Mesenchymal stem cell (in vitro differentiated cells and primary cell): ENCODE measurements around the gene BICRA. TPM values are rescaled to one million over a fixed set of nuclear protein-coding genes. Genes with fewer than 3 reads are reported as not detected.

ENCODE experiments used
- DNase-seq: peaks from one replicate; pipeline ENCODE4 v3.0.0-alpha.2; 2013
- H2AFZ ChIP-seq: one replicate; pipeline ENCODE4 v1.6.1; 2013; ENCODE audit warnings: low read depth, mild to moderate bottlenecking, control low read depth, inconsistent platforms, low read length, moderate library complexity
- H2AK5ac ChIP-seq: 2 replicates; pipeline ENCODE4 v1.6.1; 2013; ENCODE audit warnings: low read length, moderate library complexity, mild to moderate bottlenecking, inconsistent platforms; ENCODE audit not compliant: severe bottlenecking
- H2BK120ac ChIP-seq: one replicate; pipeline ENCODE4 v1.6.1; 2013; ENCODE audit warnings: low read depth, mild to moderate bottlenecking, inconsistent platforms, low read length, moderate library complexity
- H2BK12ac ChIP-seq, 2 experiments: one replicate each; pipeline ENCODE4 v1.6.1; 2013; ENCODE audit warnings: inconsistent platforms in 2 of 2, low read length in 2 of 2, mild to moderate bottlenecking in 2 of 2, moderate library complexity in 2 of 2, control low read depth in 1 of 2
- H2BK15ac ChIP-seq: one replicate; pipeline ENCODE4 v1.6.1; 2013; ENCODE audit warnings: mild to moderate bottlenecking, low read depth, inconsistent platforms; ENCODE audit not compliant: poor library complexity, severe bottlenecking
- H2BK5ac ChIP-seq: 2 replicates; pipeline ENCODE4 v1.6.1; 2013; ENCODE audit warnings: low read depth, mild to moderate bottlenecking, low read length, control low read depth, inconsistent platforms; ENCODE audit not compliant: poor library complexity, severe bottlenecking
- H3K14ac ChIP-seq, 2 experiments: one replicate each; pipeline ENCODE4 v1.6.1; 2013; ENCODE audit warnings: inconsistent platforms in 2 of 2, low read length in 2 of 2, control low read depth in 1 of 2, mild to moderate bottlenecking in 1 of 2, moderate library complexity in 1 of 2
- H3K18ac ChIP-seq, 2 experiments: one replicate each; pipeline ENCODE4 v1.6.1; 2013; ENCODE audit warnings: inconsistent platforms in 2 of 2, low read length in 2 of 2, control low read depth in 1 of 2, low read depth in 1 of 2, mild to moderate bottlenecking in 1 of 2
- H3K23ac ChIP-seq, 2 experiments: one replicate each; pipeline ENCODE4 v1.6.1; 2013; ENCODE audit warnings: inconsistent platforms in 2 of 2, low read length in 2 of 2, mild to moderate bottlenecking in 2 of 2, moderate library complexity in 2 of 2, control low read depth in 1 of 2
- H3K27ac ChIP-seq: 2 replicates; pipeline ENCODE4 v1.5.1; 2013; ENCODE audit warnings: mild to moderate bottlenecking, moderate library complexity, low read length, control low read depth, inconsistent platforms; ENCODE audit not compliant: poor library complexity, severe bottlenecking
- H3K27me3 ChIP-seq, 2 experiments: 2 replicates each; pipeline versions ENCODE4 v1.6.1 to v1.7.0; 2013; ENCODE audit warnings: low read length in 2 of 2, mild to moderate bottlenecking in 2 of 2, moderate library complexity in 2 of 2, control low read depth in 1 of 2, inconsistent platforms in 1 of 2; ENCODE audit not compliant: control insufficient read depth in 1 of 2, insufficient read depth in 1 of 2
- H3K36me3 ChIP-seq, 2 experiments: 2 replicates each; pipeline versions ENCODE4 v1.6.1 to v1.7.0; 2013; ENCODE audit warnings: low read length in 2 of 2, control low read depth in 1 of 2, inconsistent platforms in 1 of 2, low read depth in 1 of 2, mild to moderate bottlenecking in 1 of 2; ENCODE audit not compliant: insufficient read depth in 2 of 2, control insufficient read depth in 1 of 2
- H3K4ac ChIP-seq, 2 experiments: one replicate each; pipeline ENCODE4 v1.6.1; 2013; ENCODE audit warnings: inconsistent platforms in 2 of 2, low read length in 2 of 2, mild to moderate bottlenecking in 2 of 2, moderate library complexity in 2 of 2, control low read depth in 1 of 2, low read depth in 1 of 2
- H3K4me1 ChIP-seq: 2 replicates; pipeline ENCODE4 v1.6.1; 2013; ENCODE audit warnings: low read depth, low read length, control low read depth; ENCODE audit not compliant: control insufficient read depth, insufficient read depth
- H3K4me2 ChIP-seq: 2 replicates; pipeline ENCODE4 v1.6.1; 2013; ENCODE audit warnings: low read length, mild to moderate bottlenecking, inconsistent platforms; ENCODE audit not compliant: poor library complexity, severe bottlenecking
- H3K4me3 ChIP-seq, 2 experiments: 2 replicates each; pipeline versions ENCODE4 v1.5.1 to v1.7.0; 2013; ENCODE audit warnings: low read length in 2 of 2, mild to moderate bottlenecking in 2 of 2, control low read depth in 1 of 2, low read depth in 1 of 2; ENCODE audit not compliant: insufficient read depth in 1 of 2
- H3K79me1 ChIP-seq: replicated peaks from 2 replicates; pipeline ENCODE4 v1.6.1; 2013; ENCODE audit warnings: mild to moderate bottlenecking, control low read depth, low read length, inconsistent platforms; ENCODE audit not compliant: poor library complexity, severe bottlenecking
- H3K9ac ChIP-seq: 2 replicates; pipeline ENCODE4 v1.7.0; 2013; ENCODE audit warnings: mild to moderate bottlenecking, low read length, moderate library complexity
- H3K9me3 ChIP-seq: 2 replicates; pipeline ENCODE4 v1.7.0; 2013; ENCODE audit warnings: mild to moderate bottlenecking, low read length; ENCODE audit not compliant: control insufficient read depth
- H4K8ac ChIP-seq: one replicate; pipeline ENCODE4 v1.6.1; 2013; ENCODE audit warnings: inconsistent platforms, mild to moderate bottlenecking, low read length, moderate library complexity
- H4K91ac ChIP-seq: one replicate; pipeline ENCODE4 v1.6.1; 2013; ENCODE audit warnings: mild to moderate bottlenecking, low read length, inconsistent platforms
- WGBS: methylation state at CpG from one replicate; pipeline ENCODE4 v1.1.7; 2013; ENCODE audit warnings: mixed read lengths; 5-methylcytosine and 5-hydroxymethylcytosine counted together
- small RNA-seq: library from polyadenylated mRNA; stranded (forward); fragments of <200 nt; extraction: miRNeasy Mini kit (QIAGEN cat#:217004); gene quantifications from one replicate; pipeline ENCODE3, GENCODE V24; 2013; ENCODE audit warnings: low read depth

BICRA gene

DNA sequence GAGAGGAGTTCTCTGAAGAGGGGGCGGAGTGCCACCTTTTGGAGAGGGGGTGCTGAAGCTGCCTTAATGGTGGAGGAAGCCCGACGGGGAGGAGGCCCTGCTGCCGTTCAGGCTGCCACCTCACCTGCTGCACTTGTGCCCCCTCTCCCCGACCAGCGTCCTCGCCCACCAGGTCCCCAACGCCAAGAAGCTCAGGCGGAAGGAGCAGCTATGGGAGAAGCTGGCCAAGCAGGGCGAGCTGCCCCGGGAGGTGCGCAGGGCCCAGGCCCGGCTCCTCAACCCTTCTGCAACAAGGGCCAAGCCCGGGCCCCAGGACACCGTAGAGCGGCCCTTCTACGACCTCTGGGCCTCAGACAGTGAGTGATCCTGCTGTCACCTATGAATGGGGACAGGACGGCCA lies 141.8 kb downstream of the BICRA start:
- Histone ChIP-seq H3K4me1 (peaks cover 7% of the 10 kb centered on the region), H3K14ac (no peak overlapping the region), H3K36me3 (peaks cover 78 to 89% of the 10 kb centered on the region in 2 experiments), H3K9ac (no peak overlapping the region), H3K18ac (no peak overlapping the region), H3K9me3 (no peaks in the 10 kb centered on the region), H2BK120ac (no peak overlapping the region), H3K4ac (no peak overlapping the region), H3K23ac (no peak overlapping the region), H4K91ac (no peak overlapping the region), H2AFZ (no peak overlapping the region), H2BK15ac (no peak overlapping the region), H3K4me2 (no peak overlapping the region), H3K27ac (no peak overlapping the region), H2AK5ac (no peak overlapping the region), H4K8ac (no peak overlapping the region), H3K27me3 (no peaks in the 10 kb centered on the region), H2BK5ac (no peak overlapping the region), H3K4me3 (no peak overlapping the region), H2BK12ac (no peak overlapping the region), H3K79me1 (peaks cover 58% of the 10 kb centered on the region)
- DNase-seq = no peak
- 94% methylated on average over 18 of the region's 18 CpGs for WGBS

DNA sequence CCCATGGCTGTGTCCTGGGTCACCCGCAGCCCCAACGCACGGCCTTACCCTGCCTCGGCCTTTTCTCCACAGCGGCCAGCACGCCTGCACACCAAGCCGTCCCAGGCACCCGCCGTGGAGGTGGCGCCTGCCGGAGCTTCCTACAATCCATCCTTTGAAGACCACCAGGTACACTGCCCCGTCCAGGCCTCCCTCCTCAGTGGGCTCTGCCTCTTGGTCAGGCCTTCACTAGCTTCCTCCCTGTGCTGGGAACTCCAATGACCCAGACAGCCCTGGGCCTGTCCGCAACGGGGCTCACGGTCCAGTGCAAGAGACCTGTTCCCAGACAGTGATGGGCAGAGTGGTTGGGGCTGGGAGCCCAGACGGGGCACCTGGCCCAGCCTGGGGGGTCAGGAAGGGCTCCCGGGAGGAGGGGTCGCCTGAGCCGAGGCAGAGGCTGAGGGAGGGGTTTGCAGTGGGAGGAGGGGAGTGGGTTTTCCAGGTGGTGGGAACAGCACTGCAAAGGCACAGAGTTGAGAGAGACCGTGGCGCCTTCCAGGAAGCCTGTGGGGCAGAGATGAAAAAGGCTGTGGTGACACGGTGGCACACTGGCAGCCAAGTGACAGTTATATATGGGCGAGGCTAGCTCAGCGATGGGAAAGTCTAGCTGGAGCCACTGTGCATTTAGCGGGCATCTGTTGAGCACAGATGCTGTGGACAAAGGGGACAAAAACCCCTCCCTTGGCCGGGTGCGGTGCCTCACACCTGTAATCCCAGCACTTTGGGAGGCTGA lies 143.7 kb downstream of the BICRA start:
- no peak for DNase-seq
- no peak overlapping the region for H2BK5ac ChIP-seq
- H3K23ac ChIP-seq = no peak overlapping the region
- H3K27ac ChIP-seq = no peak overlapping the region
- no peak overlapping the region for H2BK120ac ChIP-seq
- peaks cover 2% of the 10 kb centered on the region for H3K4me1 ChIP-seq
- H3K18ac ChIP-seq = no peak overlapping the region
- H2AFZ ChIP-seq = no peak overlapping the region
- H4K8ac ChIP-seq = no peak overlapping the region
- 93% methylated on average over 27 of the region's 27 CpGs for WGBS
- H3K14ac ChIP-seq = no peak overlapping the region
- H3K79me1 ChIP-seq = peaks cover 57% of the 10 kb centered on the region
- no peak overlapping the region for H3K4me3 ChIP-seq
- H3K4ac ChIP-seq = no peak overlapping the region
- H2AK5ac ChIP-seq = no peak overlapping the region
- H3K27me3 ChIP-seq = no peaks in the 10 kb centered on the region
- H3K9ac ChIP-seq = no peak overlapping the region
- no peak overlapping the region for H3K4me2 ChIP-seq
- H2BK12ac ChIP-seq = no peak overlapping the region
- H4K91ac ChIP-seq = no peak overlapping the region
- no peaks in the 10 kb centered on the region for H3K9me3 ChIP-seq
- H2BK15ac ChIP-seq = no peak overlapping the region
- H3K36me3 ChIP-seq = peaks cover 90 to 98% of the 10 kb centered on the region in 2 experiments

Small RNAs within 50 kb of the gene (small RNA-seq; reads per million reads assigned to genes)
- not detected for gene RN7SL322P
